OCI-LY7 (cell line): ENCODE data around the gene GAS1. TPM values are rescaled to one million over a fixed set of nuclear protein-coding genes. Genes with fewer than 3 reads are reported as not detected.

Experiments used
- BruUV-seq: library from RNA; stranded (reverse); fragments of 400-500 nt; replicated peaks from 2 replicates; lab custom pipeline; 2021; lab: Mats Ljungman, UMichigan
- CTCF ChIA-PET: fragments of 300-600 bp; sonication (Branson Sonifier 250); formaldehyde crosslinking; loops from one replicate; lab custom pipeline; 2022; ENCODE audit warnings: antibody characterized with exemption; ENCODE audit not compliant: unreplicated experiment; lab: Charles Lee
- POLR2A ChIA-PET: fragments of 300-600 bp; sonication (Branson Sonifier 250); formaldehyde crosslinking; loops from one replicate; lab custom pipeline; 2022; ENCODE audit warnings: antibody characterized with exemption; lab: Charles Lee
- DNase-seq: peaks from one replicate; pipeline ENCODE4 v3.0.0-alpha.2; 2015; ENCODE audit warnings: low spot score
- H2AFZ ChIP-seq: fragments of 200-600 bp; sonication (generic), shearing (Covaris generic); 2 replicates; pipeline ENCODE4 v1.6.1; 2014; ENCODE audit warnings: mild to moderate bottlenecking, antibody characterized with exemption, low read length, moderate library complexity
- H3K27ac ChIP-seq: fragments of 200-600 bp; sonication (generic); 2 replicates; pipeline ENCODE4 v1.5.1; 2014; ENCODE audit warnings: mixed run types, low read depth, mild to moderate bottlenecking, moderate library complexity, low read length, inconsistent platforms; ENCODE audit not compliant: poor library complexity, severe bottlenecking
- H3K36me3 ChIP-seq: fragments of 200-600 bp; sonication (generic); 2 replicates; pipeline ENCODE4 v1.6.1; 2014; ENCODE audit warnings: mild to moderate bottlenecking, antibody characterized with exemption, low read length, moderate library complexity, mixed read lengths; ENCODE audit not compliant: insufficient read depth
- H3K4me1 ChIP-seq: fragments of 200-600 bp; sonication (generic); 2 replicates; pipeline ENCODE4 v1.5.1; 2014; ENCODE audit warnings: mild to moderate bottlenecking, low read length; ENCODE audit not compliant: insufficient read depth, poor library complexity, severe bottlenecking
- H3K4me2 ChIP-seq: fragments of 200-600 bp; sonication (generic); 2 replicates; pipeline ENCODE4 v1.6.1; 2014; ENCODE audit warnings: mild to moderate bottlenecking, low read length
- H3K4me3 ChIP-seq: fragments of 200-600 bp; sonication (generic); 2 replicates; pipeline ENCODE4 v1.5.1; 2014; ENCODE audit warnings: mild to moderate bottlenecking, low read depth, low read length; ENCODE audit not compliant: poor library complexity, severe bottlenecking
- H3K79me2 ChIP-seq: fragments of 200-600 bp; sonication (generic); 2 replicates; pipeline ENCODE4 v1.6.1; 2016; ENCODE audit warnings: low read depth, mild to moderate bottlenecking, low read length, moderate library complexity, mixed read lengths; ENCODE audit not compliant: insufficient read depth
- H3K9me2 ChIP-seq: fragments of 200-600 bp; sonication (generic); 2 replicates; pipeline ENCODE4 v1.6.1; 2016; ENCODE audit warnings: mild to moderate bottlenecking, low read length, mixed read lengths; ENCODE audit not compliant: insufficient read depth
- H3K9me3 ChIP-seq: fragments of 200-600 bp; sonication (generic); 2 replicates; pipeline ENCODE4 v1.6.1; 2014; ENCODE audit warnings: mild to moderate bottlenecking, mixed run types, low read length, mixed read lengths
- H4K20me1 ChIP-seq: fragments of 200-600 bp; sonication (generic); 2 replicates; pipeline ENCODE4 v1.6.1; 2014; ENCODE audit warnings: mild to moderate bottlenecking, antibody characterized with exemption, low read length, moderate library complexity, mixed read lengths; ENCODE audit not compliant: insufficient read depth
- EZH2phosphoT487 ChIP-seq: fragments of 200-600 bp; sonication (generic); IDR thresholded peaks from 2 replicates; pipeline ENCODE4 v1.6.1; 2018; ENCODE audit warnings: low read depth, borderline replicate concordance, mild to moderate bottlenecking, mixed run types, antibody characterized with exemption, low read length, moderate library complexity, mixed read lengths
- intact Hi-C: fragments of 100-400 bp; cut with micrococcal nuclease; formaldehyde crosslinking; loops from one replicate; pipeline ENCODE4 v1.10.0; 2022; ENCODE audit not compliant: unreplicated experiment
- total RNA-seq, 2 experiments: library from RNA; depleted of rRNA in 1 of 2; stranded (reverse); fragments of >200 nt in 1 of 2; shearing (Covaris generic) in 1 of 2; gene quantifications; 2 replicates each; pipeline ENCODE4 v1.2.3, GENCODE V29; 2014 to 2022
- TF ChIP-seq, protein P1 (sequence below): fragments of 200-600 bp; sonication (generic); conservative IDR thresholded peaks from 2 replicates; pipeline ENCODE4 v1.5.1; 2014; ENCODE audit warnings: mild to moderate bottlenecking, antibody characterized with exemption, low read length, moderate library complexity, mixed read lengths

The GAS1 gene
- total RNA-seq, 2 experiments from 2014 or later, result not detected

DNA sequence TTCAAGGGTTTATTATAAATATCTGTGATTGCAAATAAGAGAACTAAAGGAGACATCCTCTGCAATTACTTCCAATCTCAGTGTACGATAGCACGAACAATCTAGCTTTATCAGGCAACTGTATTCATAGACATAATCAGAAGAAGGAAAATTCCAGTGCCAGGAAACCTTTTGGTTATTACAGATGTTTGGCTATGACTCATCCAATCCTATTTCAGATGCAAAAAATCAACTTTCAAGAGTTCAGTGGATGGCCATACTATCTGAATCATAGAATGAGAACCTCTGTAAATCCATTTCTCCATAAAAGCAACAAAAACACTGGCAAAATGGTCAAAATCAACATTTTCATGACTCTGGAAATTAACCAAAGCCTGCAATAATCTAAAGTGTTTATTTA lies 37.9 kb downstream of the GAS1 start:
- Histone ChIP-seq H3K36me3 (no peaks in the 10 kb centered on the region), H3K4me1 (no peaks in the 10 kb centered on the region), H3K79me2 (no peaks in the 10 kb centered on the region), H2AFZ (no peak overlapping the region), H3K27ac (no peak overlapping the region), H3K4me3 (no peak overlapping the region), H4K20me1 (no peaks in the 10 kb centered on the region), H3K4me2 (no peak overlapping the region), H3K9me3 (no peaks in the 10 kb centered on the region), H3K9me2 (no peaks in the 10 kb centered on the region)
- BruUV-seq, result no TSS peak
- POLR2A ChIA-PET, result no interaction called here
- DNase-seq, result no peak
- intact Hi-C loops, result no loop called here
- CTCF ChIA-PET, result interaction anchor here (0.6 kb wide), 1 partner anchor 231 kb away, joined by 3 read pairs; no protein-coding TSS in a partner anchor
- TF ChIP-seq EZH2phosphoT487, result no peak
- TF ChIP-seq, protein P1, sequence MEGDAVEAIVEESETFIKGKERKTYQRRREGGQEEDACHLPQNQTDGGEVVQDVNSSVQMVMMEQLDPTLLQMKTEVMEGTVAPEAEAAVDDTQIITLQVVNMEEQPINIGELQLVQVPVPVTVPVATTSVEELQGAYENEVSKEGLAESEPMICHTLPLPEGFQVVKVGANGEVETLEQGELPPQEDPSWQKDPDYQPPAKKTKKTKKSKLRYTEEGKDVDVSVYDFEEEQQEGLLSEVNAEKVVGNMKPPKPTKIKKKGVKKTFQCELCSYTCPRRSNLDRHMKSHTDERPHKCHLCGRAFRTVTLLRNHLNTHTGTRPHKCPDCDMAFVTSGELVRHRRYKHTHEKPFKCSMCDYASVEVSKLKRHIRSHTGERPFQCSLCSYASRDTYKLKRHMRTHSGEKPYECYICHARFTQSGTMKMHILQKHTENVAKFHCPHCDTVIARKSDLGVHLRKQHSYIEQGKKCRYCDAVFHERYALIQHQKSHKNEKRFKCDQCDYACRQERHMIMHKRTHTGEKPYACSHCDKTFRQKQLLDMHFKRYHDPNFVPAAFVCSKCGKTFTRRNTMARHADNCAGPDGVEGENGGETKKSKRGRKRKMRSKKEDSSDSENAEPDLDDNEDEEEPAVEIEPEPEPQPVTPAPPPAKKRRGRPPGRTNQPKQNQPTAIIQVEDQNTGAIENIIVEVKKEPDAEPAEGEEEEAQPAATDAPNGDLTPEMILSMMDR, result no peak

DNA sequence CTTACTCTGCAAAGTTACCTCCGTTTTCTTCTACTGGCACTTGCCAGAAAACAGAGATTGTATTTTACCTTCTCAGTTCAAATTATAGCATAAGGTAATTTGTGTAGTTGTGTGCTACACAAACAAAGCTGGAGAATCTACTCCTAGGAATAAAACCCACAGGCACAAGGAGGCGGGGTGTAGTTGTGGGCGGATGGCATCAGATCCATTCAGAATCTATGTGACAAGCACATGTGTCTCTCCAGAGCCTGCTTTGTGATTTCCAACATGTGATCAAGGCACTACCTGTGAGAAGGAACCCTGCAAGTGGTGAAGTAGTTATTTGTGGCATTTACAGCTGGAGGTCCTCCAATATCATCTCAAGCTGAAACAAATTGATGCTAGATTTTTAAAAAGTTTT lies 39.0 kb downstream of the GAS1 start:
- no peaks in the 10 kb centered on the region for H3K79me2 ChIP-seq
- intact Hi-C loops, result no loop called here
- no peak overlapping the region for H2AFZ ChIP-seq
- H3K4me3 ChIP-seq, result no peak overlapping the region
- TF ChIP-seq, protein P1, result no peak
- TF ChIP-seq EZH2phosphoT487, result no peak
- no TSS peak for BruUV-seq
- no peaks in the 10 kb centered on the region for H3K36me3 ChIP-seq
- H3K27ac ChIP-seq, result no peak overlapping the region
- DNase-seq, result no peak
- ChIA-PET POLR2A (no interaction called here), CTCF (no interaction called here)
- no peaks in the 10 kb centered on the region for H3K9me3 ChIP-seq
- H3K9me2 ChIP-seq, result no peaks in the 10 kb centered on the region
- no peak overlapping the region for H3K4me2 ChIP-seq
- no peaks in the 10 kb centered on the region for H4K20me1 ChIP-seq
- no peaks in the 10 kb centered on the region for H3K4me1 ChIP-seq

DNA sequence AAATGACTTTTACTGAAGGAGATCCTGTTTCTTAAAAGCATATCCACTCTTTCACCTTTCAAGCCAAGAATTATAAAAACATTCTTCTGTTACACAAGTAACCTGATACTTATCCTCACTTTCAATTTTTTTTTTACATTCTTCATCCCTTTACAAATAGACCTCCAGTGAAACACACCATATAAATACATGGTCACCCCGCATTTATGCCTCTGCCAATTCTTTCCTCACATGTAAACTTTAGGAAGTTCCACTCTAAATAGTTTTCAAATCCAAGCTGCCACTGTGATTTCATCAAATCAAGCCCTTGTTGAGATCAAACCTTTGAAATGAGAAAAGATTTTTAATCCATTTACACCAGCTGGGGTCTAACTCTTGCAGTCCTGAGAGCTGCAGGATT lies 40.0 kb downstream of the GAS1 start:
- no peaks in the 10 kb centered on the region for H4K20me1 ChIP-seq
- no peaks in the 10 kb centered on the region for H3K79me2 ChIP-seq
- no peaks in the 10 kb centered on the region for H3K9me2 ChIP-seq
- no peaks in the 10 kb centered on the region for H3K4me1 ChIP-seq
- no peak for DNase-seq
- no peak overlapping the region for H3K4me3 ChIP-seq
- H3K36me3 ChIP-seq, result no peaks in the 10 kb centered on the region
- TF ChIP-seq EZH2phosphoT487, result no peak
- TF ChIP-seq, protein P1, result no peak
- ChIA-PET POLR2A (no interaction called here), CTCF (no interaction called here)
- no TSS peak for BruUV-seq
- H3K9me3 ChIP-seq, result no peaks in the 10 kb centered on the region
- H3K27ac ChIP-seq, result no peak overlapping the region
- no peak overlapping the region for H3K4me2 ChIP-seq
- H2AFZ ChIP-seq, result no peak overlapping the region
- intact Hi-C loops, result no loop called here
